MM.1S (cell line): Measurements from ENCODE around the gene MCM6.

Experiments
- DNase-seq: peaks from one replicate; pipeline ENCODE4 v3.0.0-alpha.2; 2015
- H2AFZ ChIP-seq: fragments of 300-600 bp; sonication (generic); 2 replicates; pipeline ENCODE4 v1.6.0; 2016; ENCODE audit warnings: antibody characterized with exemption, low read length
- H3F3A ChIP-seq: fragments of 300-600 bp; sonication (generic); 2 replicates; pipeline ENCODE4 v1.6.1; 2016; ENCODE audit warnings: mild to moderate bottlenecking, antibody characterized with exemption, low read length, moderate library complexity, mixed read lengths; ENCODE audit not compliant: insufficient read depth
- H3K27ac ChIP-seq: fragments of 300-600 bp; sonication (generic); 2 replicates; pipeline ENCODE4 v1.5.1; 2016; ENCODE audit warnings: mild to moderate bottlenecking, low read length
- H3K27me3 ChIP-seq: fragments of 300-600 bp; sonication (generic); replicated peaks from 2 replicates; pipeline ENCODE4 v1.6.0; 2016; ENCODE audit warnings: low read length; ENCODE audit not compliant: insufficient read depth
- H3K36me3 ChIP-seq: fragments of 300-600 bp; sonication (generic); replicated peaks from 2 replicates; pipeline ENCODE4 v1.6.1; 2016; ENCODE audit warnings: mild to moderate bottlenecking, low read length, mixed read lengths; ENCODE audit not compliant: insufficient read depth
- H3K4me1 ChIP-seq: fragments of 300-600 bp; sonication (generic); 2 replicates; pipeline ENCODE4 v1.6.1; 2016; ENCODE audit warnings: low read length, mixed read lengths
- H3K4me2 ChIP-seq: fragments of 300-600 bp; sonication (generic); 2 replicates; pipeline ENCODE4 v1.6.0; 2016; ENCODE audit warnings: low read depth, low read length
- H3K4me3 ChIP-seq: fragments of 300-600 bp; sonication (generic); 2 replicates; pipeline ENCODE4 v1.5.1; 2016; ENCODE audit warnings: low read length, mixed read lengths
- H3K79me2 ChIP-seq: fragments of 300-600 bp; sonication (generic); 2 replicates; pipeline ENCODE4 v1.6.1; 2016; ENCODE audit warnings: mixed run types, low read length, mixed read lengths
- H3K9ac ChIP-seq: fragments of 300-600 bp; sonication (generic); 2 replicates; pipeline ENCODE4 v1.6.1; 2016; ENCODE audit warnings: low read length, mixed read lengths
- H3K9me2 ChIP-seq: fragments of 300-600 bp; sonication (generic); replicated peaks from 2 replicates; pipeline ENCODE4 v1.6.1; 2016; ENCODE audit warnings: mild to moderate bottlenecking, low read length, mixed read lengths; ENCODE audit not compliant: insufficient read depth
- H3K9me3 ChIP-seq: fragments of 300-600 bp; sonication (generic); replicated peaks from 2 replicates; pipeline ENCODE4 v1.6.1; 2016; ENCODE audit warnings: mild to moderate bottlenecking, low read length, mixed read lengths; ENCODE audit not compliant: insufficient read depth
- H4K20me1 ChIP-seq: fragments of 300-600 bp; sonication (generic); 2 replicates; pipeline ENCODE4 v1.6.1; 2016; ENCODE audit warnings: mild to moderate bottlenecking, low read length, moderate library complexity, mixed read lengths; ENCODE audit not compliant: insufficient read depth
- EZH2 ChIP-seq: fragments of 300-600 bp; sonication (generic); optimal IDR thresholded peaks from 2 replicates; pipeline ENCODE3; 2017; ENCODE audit warnings: low read depth, mild to moderate bottlenecking, antibody characterized with exemption, low read length, mixed read lengths
- EZH2phosphoT487 ChIP-seq: fragments of 300-600 bp; sonication (generic); IDR thresholded peaks from 2 replicates; pipeline ENCODE4 v1.6.1; 2018; ENCODE audit warnings: antibody characterized with exemption, low read length
- TF ChIP-seq, protein P1 (sequence below): fragments of 300-600 bp; sonication (generic); IDR thresholded peaks from 2 replicates; pipeline ENCODE4 v1.5.1; 2016; ENCODE audit warnings: antibody characterized with exemption, low read length, mixed read lengths

The MCM6 gene

GRCh38 chr2:135836596-135837270 is 39.5 kb downstream of the MCM6 start, which contains the start of gene LCT:
Gene LCT (minus strand): TSS chr2:135837184. CDS start chr2:135837169, 15 bp downstream.
- TF ChIP-seq, protein P1, sequence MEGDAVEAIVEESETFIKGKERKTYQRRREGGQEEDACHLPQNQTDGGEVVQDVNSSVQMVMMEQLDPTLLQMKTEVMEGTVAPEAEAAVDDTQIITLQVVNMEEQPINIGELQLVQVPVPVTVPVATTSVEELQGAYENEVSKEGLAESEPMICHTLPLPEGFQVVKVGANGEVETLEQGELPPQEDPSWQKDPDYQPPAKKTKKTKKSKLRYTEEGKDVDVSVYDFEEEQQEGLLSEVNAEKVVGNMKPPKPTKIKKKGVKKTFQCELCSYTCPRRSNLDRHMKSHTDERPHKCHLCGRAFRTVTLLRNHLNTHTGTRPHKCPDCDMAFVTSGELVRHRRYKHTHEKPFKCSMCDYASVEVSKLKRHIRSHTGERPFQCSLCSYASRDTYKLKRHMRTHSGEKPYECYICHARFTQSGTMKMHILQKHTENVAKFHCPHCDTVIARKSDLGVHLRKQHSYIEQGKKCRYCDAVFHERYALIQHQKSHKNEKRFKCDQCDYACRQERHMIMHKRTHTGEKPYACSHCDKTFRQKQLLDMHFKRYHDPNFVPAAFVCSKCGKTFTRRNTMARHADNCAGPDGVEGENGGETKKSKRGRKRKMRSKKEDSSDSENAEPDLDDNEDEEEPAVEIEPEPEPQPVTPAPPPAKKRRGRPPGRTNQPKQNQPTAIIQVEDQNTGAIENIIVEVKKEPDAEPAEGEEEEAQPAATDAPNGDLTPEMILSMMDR: no peak
- TF ChIP-seq EZH2phosphoT487 (no peak), EZH2 (no peak)
- Histone ChIP-seq H2AFZ (no peak within 1 kb of the TSS), H3F3A (no peaks in the 10 kb centered on the region), H3K9ac (no peak within 1 kb of the TSS), H3K36me3 (no peaks in the 10 kb centered on the region), H3K9me3 (no peaks in the 10 kb centered on the region), H3K4me3 (no peak within 1 kb of the TSS), H4K20me1 (no peaks in the 10 kb centered on the region), H3K27ac (no peak within 1 kb of the TSS), H3K27me3 (no peaks in the 10 kb centered on the region), H3K4me2 (no peak within 1 kb of the TSS), H3K79me2 (no peaks in the 10 kb centered on the region), H3K4me1 (no peaks in the 10 kb centered on the region), H3K9me2 (no peaks in the 10 kb centered on the region)
- no peak for DNase-seq

- Histone ChIP-seq H3K4me3 (no peak overlapping the region), H3K27ac (no peak overlapping the region), H3K9ac (no peak overlapping the region), H3F3A (no peaks in the 10 kb centered on the region), H3K9me3 (no peaks in the 10 kb centered on the region), H3K4me2 (no peak overlapping the region), H3K9me2 (no peaks in the 10 kb centered on the region), H3K27me3 (no peaks in the 10 kb centered on the region), H3K36me3 (no peaks in the 10 kb centered on the region), H3K4me1 (no peaks in the 10 kb centered on the region), H4K20me1 (no peaks in the 10 kb centered on the region), H3K79me2 (no peaks in the 10 kb centered on the region), H2AFZ (no peak overlapping the region)
- no peak for DNase-seq
- TF ChIP-seq EZH2phosphoT487: no peak
- TF ChIP-seq, protein P1: no peak
- TF ChIP-seq EZH2: no peak
Observed at GRCh38 chr2:135832891-135833290, 43.4 kb downstream of the MCM6 start.

DNA sequence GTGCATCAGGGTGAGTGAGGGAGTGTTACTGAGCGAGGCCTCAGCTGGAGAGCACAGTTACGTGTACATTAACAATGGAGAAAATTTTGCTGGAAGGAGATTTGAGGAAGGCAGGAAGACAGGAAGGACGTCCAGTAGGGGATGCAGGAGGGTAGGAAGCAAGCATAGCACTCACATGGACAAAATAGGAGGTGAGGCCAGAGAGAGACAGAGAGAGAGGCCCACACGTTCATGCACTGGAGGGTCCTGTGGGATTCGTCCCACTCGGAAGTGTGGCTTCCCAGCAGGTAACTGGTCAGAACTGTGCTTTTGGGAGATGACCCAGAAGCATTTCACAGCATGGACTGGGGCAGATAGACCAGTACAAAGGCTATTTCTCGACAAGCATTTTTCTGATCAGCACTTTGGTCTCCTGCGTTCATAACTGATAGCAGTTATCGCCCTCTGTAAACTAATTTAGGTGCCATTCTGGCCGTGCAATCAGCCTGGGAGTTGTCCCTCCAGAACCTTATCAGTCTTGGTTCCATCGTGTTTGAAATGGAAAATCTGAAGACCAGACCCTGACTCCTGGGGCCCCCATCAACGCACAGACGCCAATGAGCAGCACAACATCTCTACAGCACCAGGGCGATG is 44.9 kb downstream of the MCM6 start:
- no peaks in the 10 kb centered on the region for H4K20me1 ChIP-seq
- H3F3A ChIP-seq: no peaks in the 10 kb centered on the region
- H3K9me2 ChIP-seq: no peaks in the 10 kb centered on the region
- no peaks in the 10 kb centered on the region for H3K4me1 ChIP-seq
- H3K9me3 ChIP-seq: no peaks in the 10 kb centered on the region
- H3K4me3 ChIP-seq: no peak overlapping the region
- no peak for DNase-seq
- no peak overlapping the region for H3K4me2 ChIP-seq
- no peak overlapping the region for H3K27ac ChIP-seq
- no peaks in the 10 kb centered on the region for H3K27me3 ChIP-seq
- no peaks in the 10 kb centered on the region for H3K36me3 ChIP-seq
- H3K79me2 ChIP-seq: no peaks in the 10 kb centered on the region
- TF ChIP-seq EZH2phosphoT487: no peak
- no peak for TF ChIP-seq EZH2
- TF ChIP-seq, protein P1: no peak
- no peak overlapping the region for H2AFZ ChIP-seq
- H3K9ac ChIP-seq: no peak overlapping the region
